Epithelial cell of proximal tubule (primary cell): ENCODE results near the gene PTPRJ. TPM values are rescaled to one million over a fixed set of nuclear protein-coding genes. Genes with fewer than 3 reads are reported as not detected.

Experiments used
- DNase-seq: peaks from one replicate; pipeline ENCODE4 v3.0.0-alpha.2; 2011; ENCODE audit warnings: low read depth
- H3K4me3 ChIP-seq: 2 replicates; pipeline ENCODE4 v1.5.1; 2011; ENCODE audit warnings: low read depth, mild to moderate bottlenecking, low read length
- total RNA-seq: library from RNA; depleted of rRNA; stranded (reverse); fragments of >200 nt; gene quantifications from 2 replicates; pipeline ENCODE4 v1.2.3, GENCODE V29; 2015
- TF ChIP-seq, protein P1 (sequence below): conservative IDR thresholded peaks from 2 replicates; pipeline ENCODE4 v1.5.1; 2012; ENCODE audit warnings: low read depth, mild to moderate bottlenecking, low read length

The PTPRJ gene
- total RNA-seq, 1 donor from 2014 or later: 43.9 TPM

GRCh38 chr11:48088682-48089050 lies 108.3 kb downstream of the PTPRJ start:
- DNase-seq: no peak
- no peak overlapping the region for H3K4me3 ChIP-seq
- TF ChIP-seq, protein P1, sequence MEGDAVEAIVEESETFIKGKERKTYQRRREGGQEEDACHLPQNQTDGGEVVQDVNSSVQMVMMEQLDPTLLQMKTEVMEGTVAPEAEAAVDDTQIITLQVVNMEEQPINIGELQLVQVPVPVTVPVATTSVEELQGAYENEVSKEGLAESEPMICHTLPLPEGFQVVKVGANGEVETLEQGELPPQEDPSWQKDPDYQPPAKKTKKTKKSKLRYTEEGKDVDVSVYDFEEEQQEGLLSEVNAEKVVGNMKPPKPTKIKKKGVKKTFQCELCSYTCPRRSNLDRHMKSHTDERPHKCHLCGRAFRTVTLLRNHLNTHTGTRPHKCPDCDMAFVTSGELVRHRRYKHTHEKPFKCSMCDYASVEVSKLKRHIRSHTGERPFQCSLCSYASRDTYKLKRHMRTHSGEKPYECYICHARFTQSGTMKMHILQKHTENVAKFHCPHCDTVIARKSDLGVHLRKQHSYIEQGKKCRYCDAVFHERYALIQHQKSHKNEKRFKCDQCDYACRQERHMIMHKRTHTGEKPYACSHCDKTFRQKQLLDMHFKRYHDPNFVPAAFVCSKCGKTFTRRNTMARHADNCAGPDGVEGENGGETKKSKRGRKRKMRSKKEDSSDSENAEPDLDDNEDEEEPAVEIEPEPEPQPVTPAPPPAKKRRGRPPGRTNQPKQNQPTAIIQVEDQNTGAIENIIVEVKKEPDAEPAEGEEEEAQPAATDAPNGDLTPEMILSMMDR: no peak

DNA sequence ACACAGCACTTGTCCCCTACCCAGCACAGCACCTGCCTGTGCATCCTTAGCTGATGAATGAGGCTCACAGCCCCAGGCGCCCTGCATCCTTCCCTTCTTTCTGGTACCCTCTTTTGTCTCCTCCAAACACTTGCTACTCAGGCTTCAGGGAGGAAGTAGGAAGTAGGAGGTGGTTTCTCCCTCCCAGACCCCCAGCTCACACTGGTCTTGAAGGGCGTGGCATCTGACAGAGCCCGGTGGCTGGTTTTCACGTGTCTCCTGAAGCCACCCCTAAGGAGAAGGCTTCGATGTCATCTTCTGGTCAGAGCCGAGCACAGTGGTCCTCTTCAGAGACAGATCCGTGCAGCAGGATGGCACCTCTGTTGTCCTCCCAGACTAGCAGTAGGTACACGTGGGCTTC lies 109.8 kb downstream of the PTPRJ start:
- TF ChIP-seq, protein P1: no peak
- DNase-seq: no peak
- H3K4me3 ChIP-seq: no peak overlapping the region

GRCh38 chr11:48091426-48092102 lies 111.2 kb downstream of the PTPRJ start:
- TF ChIP-seq, protein P1: no peak
- no peak overlapping the region for H3K4me3 ChIP-seq
- no peak for DNase-seq

- DNase-seq: no peak
- no peak overlapping the region for H3K4me3 ChIP-seq
- TF ChIP-seq, protein P1: no peak
Measured at GRCh38 chr11:48093323-48093722, 113.0 kb downstream of the PTPRJ start.

- TF ChIP-seq, protein P1: no peak
- H3K4me3 ChIP-seq: no peak overlapping the region
- DNase-seq: no peak
Measured at GRCh38 chr11:48093795-48094642, 113.7 kb downstream of the PTPRJ start.

GRCh38 chr11:48094643-48095339 lies 114.4 kb downstream of the PTPRJ start:
- H3K4me3 ChIP-seq: no peak overlapping the region
- TF ChIP-seq, protein P1: no peak
- no peak for DNase-seq
